HFF-Myc (cell line): ENCODE data around the gene HDAC4.

Source experiments
- DNase-seq: peaks from one replicate; pipeline ENCODE4 v3.0.0-alpha.2; 2011; ENCODE audit warnings: low read depth; ENCODE audit errors: extremely low read depth
- H3K4me3 ChIP-seq: replicated peaks from 2 replicates; pipeline ENCODE4 v1.5.1; 2011; ENCODE audit warnings: low read depth, mild to moderate bottlenecking, control low read depth, low read length
- TF ChIP-seq, protein P1 (sequence below): IDR thresholded peaks from 2 replicates; pipeline ENCODE4 v1.5.1; 2012; ENCODE audit warnings: mild to moderate bottlenecking, low read depth, low read length, control low read depth; ENCODE audit errors: missing control alignments

Gene HDAC4

DNA sequence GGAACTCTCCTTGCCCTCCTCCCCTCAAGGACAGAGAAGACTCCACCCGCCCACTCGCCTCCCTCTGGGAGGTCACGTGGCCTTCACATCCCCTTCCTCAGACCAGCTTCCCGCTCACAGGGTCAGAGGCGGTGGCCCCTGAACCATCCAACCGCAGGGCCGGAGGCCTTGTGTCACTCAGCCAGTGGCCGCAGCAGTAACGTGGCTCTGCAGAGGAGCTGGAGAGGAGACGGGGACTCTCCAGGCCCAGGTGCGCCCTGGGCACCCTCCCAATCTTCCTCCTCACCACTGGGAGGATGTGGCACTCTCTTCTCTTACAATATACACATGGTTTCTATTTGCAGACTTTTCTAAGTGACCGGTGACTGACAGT is 391.2 kb downstream of the HDAC4 start:
- TF ChIP-seq, protein P1, sequence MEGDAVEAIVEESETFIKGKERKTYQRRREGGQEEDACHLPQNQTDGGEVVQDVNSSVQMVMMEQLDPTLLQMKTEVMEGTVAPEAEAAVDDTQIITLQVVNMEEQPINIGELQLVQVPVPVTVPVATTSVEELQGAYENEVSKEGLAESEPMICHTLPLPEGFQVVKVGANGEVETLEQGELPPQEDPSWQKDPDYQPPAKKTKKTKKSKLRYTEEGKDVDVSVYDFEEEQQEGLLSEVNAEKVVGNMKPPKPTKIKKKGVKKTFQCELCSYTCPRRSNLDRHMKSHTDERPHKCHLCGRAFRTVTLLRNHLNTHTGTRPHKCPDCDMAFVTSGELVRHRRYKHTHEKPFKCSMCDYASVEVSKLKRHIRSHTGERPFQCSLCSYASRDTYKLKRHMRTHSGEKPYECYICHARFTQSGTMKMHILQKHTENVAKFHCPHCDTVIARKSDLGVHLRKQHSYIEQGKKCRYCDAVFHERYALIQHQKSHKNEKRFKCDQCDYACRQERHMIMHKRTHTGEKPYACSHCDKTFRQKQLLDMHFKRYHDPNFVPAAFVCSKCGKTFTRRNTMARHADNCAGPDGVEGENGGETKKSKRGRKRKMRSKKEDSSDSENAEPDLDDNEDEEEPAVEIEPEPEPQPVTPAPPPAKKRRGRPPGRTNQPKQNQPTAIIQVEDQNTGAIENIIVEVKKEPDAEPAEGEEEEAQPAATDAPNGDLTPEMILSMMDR, result no peak
- no peak overlapping the region for H3K4me3 ChIP-seq
- no peak for DNase-seq

DNA sequence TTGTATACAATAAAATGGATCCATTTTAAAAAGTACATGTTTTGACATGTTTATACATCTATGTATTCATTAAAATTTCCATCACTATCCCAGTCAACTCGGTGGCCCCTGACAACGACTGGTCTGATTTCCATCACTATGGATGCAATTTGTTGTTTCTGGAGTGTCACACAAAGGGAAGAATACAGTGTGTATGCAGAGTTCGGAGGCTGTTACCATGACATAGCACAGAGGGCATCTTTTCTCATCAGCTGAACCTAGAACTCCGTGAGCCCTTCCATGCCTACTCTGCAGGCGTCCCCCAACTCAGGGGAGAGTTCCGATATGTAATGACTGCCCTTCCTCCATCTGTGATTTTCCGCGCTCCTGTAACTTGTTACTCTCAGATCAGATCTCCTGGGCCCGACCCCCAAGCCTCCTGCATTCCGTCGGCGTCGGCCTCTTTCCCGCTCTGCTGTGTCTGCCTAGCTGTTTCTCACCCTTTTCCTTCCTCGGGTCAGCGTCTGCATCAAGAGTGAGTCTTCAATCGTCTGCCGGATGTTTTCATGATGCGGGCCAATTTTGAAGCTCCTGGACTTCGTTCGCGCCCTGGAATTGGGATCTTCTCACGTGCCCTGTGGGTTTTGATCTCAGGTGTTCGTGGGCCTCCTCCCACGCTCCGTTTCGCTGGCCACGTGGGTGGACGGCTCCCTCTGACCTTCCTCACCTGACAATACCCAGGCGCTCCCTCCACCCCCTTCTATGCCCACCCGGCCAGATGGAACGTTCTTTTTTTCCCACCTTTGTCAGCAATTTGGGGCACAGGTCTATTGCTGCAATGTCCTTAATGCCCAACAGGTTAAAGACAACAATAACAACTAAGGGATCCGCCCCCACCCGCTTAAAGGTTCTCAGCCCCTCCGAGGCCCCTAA is 391.9 kb downstream of the HDAC4 start:
- no peak overlapping the region for H3K4me3 ChIP-seq
- TF ChIP-seq, protein P1, result no peak
- DNase-seq, result no peak

DNA sequence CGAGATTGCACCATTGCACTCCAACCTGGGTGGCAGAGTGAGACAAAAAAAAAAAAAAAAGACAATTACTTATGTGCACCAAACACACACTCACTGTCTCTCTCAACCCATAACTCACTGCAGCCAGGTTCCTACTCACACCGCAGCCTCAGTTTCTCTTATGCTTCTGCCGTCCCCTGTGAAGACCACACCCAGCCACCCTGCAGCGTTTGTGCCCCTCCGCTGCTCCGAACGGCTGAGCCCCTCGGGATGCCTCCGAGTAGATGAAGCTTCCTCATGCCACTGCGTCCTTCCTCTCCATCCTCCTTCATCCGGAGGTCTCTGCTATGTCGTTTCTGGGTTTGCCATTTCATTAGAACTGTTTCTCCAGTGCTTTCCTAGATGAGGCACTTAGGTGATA is 392.8 kb downstream of the HDAC4 start:
- no peak for DNase-seq
- TF ChIP-seq, protein P1, result no peak
- no peak overlapping the region for H3K4me3 ChIP-seq

DNA sequence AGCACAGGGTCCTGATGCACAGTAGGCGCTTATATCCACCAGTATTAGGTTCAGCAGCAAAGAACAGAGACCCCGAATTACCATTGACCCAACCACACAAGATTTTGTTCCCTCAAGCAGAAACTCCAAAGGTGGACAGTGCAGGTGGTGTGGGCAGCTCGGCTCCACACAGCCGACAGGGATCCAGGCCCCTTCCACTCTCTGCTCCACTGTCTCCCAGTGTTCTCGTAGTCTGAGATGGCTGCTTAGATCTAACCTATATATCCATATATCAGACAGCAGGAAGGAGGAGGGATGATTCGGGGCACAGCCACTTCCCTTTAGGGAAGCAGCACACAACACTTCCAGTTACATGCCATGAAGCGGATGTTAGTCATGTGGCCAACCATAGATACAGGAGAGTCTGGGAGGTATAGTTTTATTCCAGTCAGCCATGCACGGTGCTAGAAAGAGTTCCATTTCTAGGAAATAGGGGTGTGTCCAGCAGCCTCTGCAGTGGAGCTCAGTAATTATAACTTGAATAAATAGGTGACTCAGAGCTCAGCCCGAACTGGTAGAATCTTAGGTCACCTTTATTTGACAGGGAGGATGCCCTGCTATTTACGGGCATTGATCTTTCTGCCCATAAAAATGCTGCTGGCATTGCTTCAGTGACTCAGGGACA is 394.1 kb downstream of the HDAC4 start:
- no peak overlapping the region for H3K4me3 ChIP-seq
- TF ChIP-seq, protein P1, result no peak
- DNase-seq, result no peak

DNA sequence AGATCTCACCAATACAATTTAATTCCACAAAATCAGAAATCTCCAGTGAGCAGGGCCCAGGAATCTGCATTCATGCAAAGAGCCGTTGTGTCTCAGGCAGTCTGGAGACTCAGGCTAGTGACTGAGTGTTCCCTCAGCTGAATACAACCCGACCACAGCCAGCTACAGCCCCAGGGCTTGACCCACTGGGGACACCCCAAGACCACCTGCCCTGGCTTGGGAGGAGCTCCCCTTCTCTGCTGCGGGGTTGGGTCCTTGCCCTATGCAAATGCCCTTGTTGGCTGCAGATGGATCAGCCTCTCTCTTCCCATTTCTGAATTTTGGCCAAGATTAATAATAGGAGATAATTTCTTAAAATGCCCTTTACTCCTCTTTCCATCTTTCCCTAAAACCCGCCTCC is 395.2 kb downstream of the HDAC4 start:
- TF ChIP-seq, protein P1, result no peak
- no peak overlapping the region for H3K4me3 ChIP-seq
- no peak for DNase-seq

DNA sequence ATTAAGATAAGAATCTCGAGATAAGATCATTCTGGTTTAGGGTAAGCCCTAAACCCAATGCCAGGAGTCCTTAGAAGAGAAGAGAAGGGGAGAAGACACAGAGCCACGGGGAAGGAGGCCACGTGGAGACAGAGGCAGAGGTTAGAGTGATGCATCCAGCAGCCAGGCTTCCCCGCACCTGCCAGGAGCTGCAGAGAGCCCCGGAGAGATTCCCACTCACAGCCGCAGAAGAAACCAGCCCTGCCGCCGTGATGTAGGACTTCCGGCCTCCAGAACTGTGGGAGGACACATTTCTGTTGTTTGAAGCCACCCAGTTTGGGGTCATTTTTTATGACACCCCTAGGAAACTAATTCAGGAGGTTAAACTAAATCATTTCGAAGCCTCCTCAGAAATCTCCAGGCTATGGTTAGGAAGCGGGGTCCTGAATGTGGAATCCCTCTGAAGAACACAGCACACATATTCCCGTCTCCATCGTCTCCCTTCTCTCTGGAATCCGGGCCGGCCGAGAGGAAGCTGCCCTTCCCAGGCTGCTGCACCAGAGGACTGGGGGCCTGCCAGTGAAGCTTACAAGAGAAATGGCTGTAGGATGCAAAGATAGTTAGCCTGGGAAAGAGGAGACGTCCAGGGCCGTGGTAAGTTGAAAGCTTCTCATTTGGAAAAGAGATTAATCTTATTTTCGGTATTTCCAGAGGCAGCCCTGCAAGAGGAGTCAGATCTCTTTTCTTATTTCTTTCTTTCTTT is 396.4 kb downstream of the HDAC4 start:
- DNase-seq, result no peak
- no peak overlapping the region for H3K4me3 ChIP-seq
- TF ChIP-seq, protein P1, result no peak
